Stimulated activated CD8-positive, alpha-beta memory T cell treated with anti-CD3 and anti-CD28 coated beads, Interleukin-4, amount 100 ng/mL, for 4 hours (primary cell): ENCODE data around the gene SLC3A2.
A peak's percentile ranks its signal among the peaks of the same experiment; 100 is the strongest.

Source experiments
- DNase-seq, 2 donors: peaks; one replicate each; pipeline ENCODE4 v3.0.0-alpha.2; 2020; ENCODE audit warnings: low read depth in 2 of 2, low spot score in 1 of 2

The SLC3A2 gene

DNA sequence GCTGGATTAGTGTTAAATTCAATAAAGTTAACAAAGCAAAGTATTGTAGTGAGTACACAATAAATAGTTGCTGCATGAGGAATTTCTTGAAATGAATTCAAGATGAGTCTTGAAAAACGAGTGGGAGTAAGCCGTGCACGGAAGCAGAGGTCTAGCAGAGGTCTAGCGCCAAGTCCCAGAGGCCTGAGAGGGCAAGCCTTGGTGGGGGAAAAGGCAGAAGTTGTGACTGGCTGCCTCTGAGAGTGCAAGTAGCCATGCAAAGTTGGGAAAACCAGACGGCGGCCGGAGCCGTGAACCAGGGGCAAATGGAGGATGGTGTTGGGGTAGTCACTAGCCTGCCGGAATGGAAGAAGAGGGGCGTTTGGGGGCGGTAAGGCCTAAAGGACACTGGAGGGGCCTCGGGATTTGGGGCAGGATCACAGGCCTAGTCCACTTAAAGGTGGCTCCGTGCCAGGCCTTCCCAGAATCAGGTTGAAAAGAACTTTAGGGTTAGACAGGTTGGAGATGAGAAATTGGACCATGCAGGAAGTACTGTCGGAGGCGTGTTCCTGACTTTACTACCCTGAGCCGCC, 379 bp upstream of the SLC3A2 start:
- DNase-seq: no peak

DNA sequence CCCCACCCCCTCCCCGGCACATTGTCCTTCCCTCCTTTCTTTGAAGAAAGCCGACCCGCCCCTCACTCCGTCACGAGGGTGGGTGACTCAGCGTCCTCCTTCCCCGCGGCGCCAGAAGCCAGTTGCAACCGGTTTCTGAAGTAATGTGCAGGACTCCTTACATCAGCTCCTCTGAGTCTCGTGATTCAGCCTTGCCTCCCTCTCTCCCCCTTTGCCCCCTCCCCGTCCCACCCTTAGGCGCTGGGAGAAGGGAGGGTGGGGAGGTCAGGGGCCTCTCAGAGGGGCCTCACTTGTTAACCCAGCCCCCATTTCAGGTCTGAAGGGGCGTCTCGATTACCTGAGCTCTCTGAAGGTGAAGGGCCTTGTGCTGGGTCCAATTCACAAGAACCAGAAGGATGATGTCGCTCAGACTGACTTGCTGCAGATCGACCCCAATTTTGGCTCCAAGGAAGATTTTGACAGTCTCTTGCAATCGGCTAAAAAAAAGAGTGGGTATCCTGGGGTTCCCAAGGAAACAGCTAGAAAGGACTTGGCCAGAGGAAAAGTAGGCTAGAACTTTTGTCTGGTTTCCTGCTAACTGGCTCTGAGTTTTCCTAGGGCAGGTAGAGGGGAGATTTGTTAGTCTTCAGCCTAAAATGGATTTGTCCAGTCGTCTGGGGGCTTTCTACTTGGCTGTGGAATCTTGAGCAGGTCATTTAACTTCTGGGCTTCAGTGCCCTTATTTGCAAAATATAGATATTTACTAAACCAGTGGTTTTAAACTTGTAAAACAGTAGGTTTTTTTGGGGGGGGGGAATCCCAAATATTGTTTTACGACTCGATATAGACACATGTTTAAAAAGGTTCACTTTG, 1.1 kb downstream of the SLC3A2 start:
- DNase-seq: peak; percentile 93 to 95

DNA sequence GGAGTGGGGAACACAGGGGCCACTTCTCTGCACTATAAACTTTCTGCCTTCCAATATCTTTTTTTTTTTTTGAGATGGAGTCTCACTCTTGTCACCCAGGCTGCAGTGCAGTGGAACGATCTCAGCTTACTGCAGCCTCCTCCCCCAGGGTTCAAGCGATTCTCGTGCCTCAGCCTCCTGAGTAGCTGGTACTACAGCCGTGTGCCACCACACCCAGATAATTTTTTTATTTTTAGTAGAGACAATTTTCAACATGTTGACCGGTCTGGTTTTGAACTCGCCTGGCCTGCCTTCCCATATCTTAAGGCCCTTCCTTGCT, 1.7 kb downstream of the SLC3A2 start:
- DNase-seq: no peak

DNA sequence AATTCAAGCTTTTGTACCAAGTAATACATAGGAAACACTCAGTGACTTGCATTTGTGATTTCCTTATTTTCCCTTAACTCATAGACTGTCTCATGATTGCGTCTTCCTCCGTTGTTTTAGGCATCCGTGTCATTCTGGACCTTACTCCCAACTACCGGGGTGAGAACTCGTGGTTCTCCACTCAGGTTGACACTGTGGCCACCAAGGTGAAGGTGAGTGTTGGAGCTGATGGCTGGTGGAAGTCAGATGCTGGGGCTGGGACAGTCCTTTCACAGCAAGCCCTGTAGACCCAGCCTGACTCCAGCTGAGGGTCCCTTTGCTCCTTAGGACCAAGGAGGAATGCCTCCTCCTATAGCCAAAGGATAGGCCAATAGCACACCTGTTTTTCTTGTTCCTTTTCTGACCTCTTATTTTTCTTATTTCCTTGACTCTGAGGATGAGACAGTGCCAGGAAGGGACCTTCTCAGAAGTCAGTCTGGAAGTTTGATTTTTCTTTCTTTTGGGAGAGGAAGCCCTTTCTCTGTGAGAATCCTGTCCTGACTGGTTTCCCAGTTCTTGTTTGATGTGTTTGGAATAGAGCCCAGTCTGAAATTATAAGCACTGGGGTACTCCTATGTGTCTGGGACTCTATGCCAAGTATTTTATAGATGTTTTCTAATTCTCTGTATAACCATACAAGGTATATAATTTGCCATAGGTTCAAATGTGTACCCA, 2.2 kb downstream of the SLC3A2 start:
- DNase-seq: no peak

DNA sequence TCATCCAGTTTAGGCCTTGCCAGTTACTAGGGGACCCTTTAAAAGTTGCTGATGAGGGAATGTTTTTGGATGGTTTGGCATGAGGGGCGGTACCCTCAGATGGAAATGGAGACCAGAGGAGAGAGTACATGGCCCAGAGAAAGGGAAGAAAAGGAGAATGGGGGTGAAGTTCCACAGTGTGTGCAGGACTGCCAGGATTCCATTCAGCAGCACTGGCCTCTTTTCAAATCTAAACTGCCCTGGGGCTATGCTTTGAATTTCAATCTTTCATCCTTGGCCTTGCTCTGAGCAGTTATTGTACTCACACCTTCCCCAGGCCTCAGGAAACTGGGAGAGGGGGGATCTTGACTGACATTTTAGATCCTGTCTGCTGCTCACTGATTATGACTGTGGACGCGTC, 3.0 kb downstream of the SLC3A2 start:
- DNase-seq: no peak

DNA sequence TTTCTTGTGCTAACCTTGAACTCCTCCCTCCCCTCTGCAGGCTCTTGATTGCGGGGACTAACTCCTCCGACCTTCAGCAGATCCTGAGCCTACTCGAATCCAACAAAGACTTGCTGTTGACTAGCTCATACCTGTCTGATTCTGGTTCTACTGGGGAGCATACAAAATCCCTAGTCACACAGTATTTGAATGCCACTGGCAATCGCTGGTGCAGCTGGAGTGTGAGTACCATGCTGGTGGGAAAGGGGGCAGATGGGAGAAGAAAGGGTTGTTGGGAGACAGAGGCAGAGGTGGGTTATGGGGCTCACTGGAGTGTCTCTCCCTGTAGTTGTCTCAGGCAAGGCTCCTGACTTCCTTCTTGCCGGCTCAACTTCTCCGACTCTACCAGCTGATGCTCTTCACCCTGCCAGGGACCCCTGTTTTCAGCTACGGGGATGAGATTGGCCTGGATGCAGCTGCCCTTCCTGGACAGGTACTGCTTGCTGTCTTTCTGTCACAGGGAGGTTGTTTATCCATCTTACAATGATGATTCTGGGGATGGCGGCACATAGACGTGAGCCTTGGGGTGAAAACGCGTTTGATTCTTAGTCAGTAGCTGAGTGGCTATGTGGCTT, 4.5 kb downstream of the SLC3A2 start:
- no peak for DNase-seq

DNA sequence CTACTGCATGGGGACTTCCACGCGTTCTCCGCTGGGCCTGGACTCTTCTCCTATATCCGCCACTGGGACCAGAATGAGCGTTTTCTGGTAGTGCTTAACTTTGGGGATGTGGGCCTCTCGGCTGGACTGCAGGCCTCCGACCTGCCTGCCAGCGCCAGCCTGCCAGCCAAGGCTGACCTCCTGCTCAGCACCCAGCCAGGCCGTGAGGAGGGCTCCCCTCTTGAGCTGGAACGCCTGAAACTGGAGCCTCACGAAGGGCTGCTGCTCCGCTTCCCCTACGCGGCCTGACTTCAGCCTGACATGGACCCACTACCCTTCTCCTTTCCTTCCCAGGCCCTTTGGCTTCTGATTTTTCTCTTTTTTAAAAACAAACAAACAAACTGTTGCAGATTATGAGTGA, 7.7 kb downstream of the SLC3A2 start:
- no peak for DNase-seq

DNA sequence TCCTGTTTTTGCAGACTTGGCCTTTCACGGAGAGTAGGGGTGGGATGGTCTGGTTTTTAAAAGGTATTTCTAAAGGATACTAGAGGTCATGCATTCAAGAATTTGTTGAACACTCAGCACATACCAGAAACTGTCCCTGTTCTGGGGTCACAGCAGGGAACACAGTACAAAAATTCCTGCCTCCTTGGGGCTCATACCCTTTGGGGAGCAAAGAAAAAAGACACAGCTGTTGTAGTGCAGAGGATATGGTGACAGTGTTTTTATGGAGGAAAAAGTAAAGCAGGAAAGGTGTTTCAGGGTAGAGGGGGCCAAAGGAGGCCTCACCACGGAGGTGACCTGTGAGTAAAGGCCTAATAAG, 8.4 kb downstream of the SLC3A2 start:
- no peak for DNase-seq

DNA sequence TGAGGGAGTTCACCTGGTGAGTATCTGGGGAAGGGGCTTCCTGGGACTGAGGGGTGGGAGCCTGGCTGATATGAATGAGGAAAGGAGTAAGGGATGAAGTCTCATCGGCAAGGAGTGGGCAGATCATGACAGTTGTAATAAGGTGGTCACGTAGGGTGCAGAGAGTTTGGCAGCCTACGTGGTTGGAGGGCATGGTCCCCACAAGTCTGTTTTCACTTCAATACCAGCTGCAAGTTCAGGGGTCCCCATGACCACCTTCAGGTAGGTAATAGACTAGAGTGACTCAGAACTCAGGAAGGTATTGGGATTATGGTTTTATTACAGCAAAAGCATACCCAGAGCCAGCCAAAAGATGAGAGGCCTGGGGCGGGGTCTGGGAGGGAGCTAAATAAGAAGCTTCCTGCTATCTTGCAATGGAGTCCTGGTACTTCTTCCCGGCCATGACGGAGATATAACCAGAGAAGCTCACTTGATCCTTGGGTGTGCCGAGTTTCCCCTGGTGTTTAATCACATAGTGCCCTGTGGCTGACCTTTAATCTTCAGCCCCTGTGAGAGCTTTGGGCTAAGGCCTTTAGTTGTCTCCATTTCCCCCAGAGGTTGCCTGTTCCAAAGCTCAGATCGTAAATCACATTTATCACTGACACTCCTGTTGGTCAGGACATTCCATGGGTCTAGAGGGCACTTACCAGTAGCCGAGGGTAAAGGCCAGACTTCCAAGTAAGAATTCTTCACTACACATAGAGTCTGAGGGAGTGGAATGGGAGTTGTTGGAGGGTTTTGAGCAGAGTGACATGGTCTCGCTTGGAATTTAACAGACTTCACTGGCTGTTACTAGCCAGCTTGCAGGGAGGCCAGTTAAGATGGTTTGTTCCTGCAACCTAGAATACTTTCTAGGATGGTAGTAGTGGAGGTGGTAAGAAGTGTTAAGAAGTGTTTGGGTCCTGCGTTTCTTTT, 9.1 kb downstream of the SLC3A2 start:
- DNase-seq: no peak

DNA sequence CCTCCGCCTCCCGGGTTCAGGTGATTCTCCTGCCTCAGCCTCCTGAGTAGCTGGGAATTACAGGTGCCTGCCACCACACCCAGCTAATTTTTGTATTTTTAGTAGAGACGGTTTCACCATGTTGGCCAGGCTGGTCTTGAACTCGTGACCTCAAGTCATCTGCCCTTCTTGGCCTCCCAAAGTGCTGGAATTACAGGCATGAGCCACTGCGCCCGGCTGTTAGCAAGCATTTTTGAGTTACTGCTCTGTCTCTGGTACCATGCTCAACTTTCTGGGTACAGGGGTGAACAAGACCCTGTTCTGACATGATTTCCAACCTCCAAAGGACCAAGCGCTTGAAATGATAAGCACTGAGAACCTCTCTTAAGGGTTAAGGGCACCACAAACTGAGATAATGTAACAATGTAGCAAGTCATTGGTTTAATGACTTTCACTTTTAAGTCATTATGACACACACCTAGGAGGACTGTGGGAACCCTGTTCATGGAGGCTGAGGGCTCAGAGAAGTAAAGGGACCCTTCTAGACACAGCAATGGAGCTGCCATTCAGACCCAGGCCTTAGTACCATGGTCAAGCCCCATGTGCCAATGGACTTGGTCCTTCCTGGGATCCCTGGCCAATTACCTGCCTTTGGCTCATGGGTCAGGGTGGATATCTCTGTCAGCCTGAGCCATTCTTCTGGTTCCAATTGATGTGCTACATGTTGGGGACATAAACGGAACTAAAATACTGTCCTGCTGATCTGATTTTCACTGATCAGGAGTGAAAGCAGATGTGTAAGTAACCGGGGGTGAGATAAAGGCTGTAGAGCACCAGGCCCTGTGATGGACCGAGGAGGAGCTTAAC, 11.6 kb downstream of the SLC3A2 start:
- no peak for DNase-seq

DNA sequence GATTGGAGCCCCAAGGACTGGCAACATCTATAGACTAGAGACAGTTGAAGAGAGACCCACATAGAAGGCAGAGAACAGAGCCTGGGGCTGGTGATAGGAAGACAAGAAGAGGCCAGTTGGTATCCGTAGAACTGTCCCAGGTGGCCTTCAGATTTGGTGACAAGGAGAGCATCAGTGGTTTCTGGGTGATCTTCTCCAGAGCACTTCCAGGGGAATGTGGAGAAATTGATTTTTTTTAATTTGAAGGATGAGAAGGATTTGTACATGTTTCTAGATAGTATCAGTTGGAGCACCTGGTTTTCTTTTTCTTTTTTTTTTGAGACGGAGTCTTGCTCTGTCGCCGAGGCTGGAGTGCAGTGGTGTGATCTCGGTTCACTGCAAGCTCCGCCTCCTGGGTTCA, 14.8 kb downstream of the SLC3A2 start:
- no peak for DNase-seq

DNA sequence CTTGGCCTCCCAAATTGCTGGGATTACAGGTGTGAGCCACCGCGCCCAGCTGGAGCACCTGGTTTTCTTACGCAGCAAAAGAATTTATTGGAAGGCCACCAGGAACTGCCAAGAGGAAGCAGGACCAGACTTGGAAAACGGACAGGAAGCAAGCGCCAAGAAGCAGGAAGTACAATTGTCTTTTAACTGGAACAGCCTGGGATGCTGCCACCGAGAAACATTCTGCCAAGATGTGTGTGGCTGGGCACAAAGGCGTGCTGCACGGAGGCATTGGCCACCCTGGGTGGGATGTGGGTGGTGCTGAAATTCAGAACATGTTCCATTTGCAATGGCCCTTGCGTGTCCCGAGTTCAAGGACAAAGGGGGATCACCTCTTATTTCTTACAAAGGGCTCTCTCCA, 15.4 kb downstream of the SLC3A2 start:
- DNase-seq: no peak

DNA sequence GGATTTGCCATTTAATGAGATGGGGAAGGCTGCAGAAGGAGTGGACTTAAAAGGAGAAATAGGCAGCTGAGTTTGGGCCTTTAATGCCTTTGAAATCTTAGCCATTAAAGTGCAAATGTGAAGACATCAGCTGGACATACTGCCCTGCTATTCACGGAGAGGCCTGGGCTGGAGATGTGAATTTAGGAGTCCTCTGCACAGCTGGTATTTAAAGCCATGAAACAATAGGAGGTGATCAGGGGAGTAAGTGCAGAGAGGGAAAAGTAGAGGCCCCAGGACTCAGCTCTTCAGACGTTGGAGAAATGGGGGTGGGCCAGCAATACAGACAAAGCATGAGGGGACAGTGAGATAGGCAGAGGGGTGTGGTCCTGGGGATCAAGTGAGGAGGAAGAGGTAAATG, 16.6 kb downstream of the SLC3A2 start:
- DNase-seq: no peak

DNA sequence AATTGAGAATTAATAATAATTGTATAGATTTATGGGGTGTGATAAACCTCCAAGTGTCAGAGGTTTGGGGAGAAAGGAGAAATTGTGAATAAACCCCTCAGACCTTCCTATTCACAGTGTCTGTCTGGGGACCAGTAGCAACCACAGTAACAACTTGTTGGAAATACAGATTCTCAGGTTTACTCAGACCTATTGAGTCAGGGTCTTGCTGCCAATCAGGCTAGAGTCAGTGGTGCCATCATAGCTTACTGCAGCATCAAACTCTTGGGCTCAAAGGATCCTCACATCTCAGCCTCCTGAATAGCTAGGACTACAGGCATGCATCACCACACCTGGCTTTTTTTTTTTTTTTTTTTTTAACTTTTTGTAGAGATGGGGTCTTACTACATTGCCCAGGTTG, 17.3 kb downstream of the SLC3A2 start:
- DNase-seq: no peak

DNA sequence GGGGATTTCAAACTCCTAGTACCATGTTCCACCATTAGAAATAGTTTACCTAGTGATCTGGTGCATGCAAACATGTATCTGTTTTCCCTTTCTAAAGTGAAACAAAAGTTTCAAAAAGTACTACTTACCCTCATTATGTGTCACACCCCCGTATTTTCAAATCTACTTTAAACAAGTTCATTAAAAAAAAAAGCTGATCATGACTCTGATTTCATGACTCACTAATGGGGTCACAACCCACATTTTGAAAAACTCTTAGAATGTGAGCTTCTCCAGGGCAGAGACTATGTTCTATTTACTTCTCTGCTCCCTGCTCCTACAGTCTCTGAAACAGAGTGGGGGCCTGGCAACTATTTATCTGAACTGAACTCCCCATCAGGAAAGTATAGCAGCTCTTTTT, 22.2 kb downstream of the SLC3A2 start:
- DNase-seq: no peak

DNA sequence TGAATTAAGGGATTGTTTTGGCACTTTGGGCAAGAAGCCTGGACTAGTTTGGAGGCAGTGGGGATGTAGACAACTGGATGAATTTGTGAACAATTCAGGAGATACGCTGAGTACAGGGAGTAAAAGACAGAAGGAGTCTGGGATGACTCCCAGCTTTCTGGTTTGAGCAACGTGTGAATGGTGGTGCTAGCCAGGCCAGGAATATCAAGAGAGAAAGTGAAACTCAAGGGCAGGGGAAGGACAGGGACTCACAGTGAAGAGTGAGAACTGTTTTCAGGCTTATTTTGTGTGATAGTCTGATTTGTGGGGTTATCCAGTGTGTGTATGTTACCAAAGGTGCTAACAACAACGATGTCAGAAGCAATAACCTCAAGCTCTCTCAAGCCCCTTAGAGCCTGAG, 24.6 kb downstream of the SLC3A2 start:
- no peak for DNase-seq

DNA sequence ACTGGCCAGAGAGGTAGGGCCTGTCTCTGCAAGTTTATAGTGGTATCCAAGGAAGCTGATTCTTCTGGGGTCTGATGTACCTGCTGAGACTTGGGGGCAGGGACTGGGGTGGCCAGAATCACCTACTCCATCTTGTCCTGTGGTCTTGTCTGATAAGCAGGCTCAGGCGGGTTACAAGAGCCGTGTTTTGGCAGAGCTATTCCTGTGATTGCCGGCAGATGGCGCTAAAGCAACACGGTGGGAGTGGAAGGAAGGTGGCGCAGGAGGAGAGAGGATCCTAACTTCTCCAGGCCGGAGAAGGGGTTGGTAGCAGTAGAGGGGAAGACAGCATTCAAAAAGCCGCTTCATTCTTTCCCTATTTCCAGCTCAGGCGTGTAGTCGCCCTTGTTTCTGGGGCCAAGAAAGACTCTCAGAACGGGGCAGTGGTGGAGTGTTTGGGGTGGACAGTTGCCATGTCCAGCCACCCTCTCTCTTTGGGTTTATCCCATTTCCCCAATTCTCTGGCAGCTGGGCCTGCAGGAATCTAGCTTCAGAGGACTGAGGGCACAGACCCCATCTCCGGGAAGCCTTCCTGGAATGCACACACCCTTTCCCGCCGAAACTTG, 25.3 kb downstream of the SLC3A2 start:
- DNase-seq: peak; percentile 49 to 61

DNA sequence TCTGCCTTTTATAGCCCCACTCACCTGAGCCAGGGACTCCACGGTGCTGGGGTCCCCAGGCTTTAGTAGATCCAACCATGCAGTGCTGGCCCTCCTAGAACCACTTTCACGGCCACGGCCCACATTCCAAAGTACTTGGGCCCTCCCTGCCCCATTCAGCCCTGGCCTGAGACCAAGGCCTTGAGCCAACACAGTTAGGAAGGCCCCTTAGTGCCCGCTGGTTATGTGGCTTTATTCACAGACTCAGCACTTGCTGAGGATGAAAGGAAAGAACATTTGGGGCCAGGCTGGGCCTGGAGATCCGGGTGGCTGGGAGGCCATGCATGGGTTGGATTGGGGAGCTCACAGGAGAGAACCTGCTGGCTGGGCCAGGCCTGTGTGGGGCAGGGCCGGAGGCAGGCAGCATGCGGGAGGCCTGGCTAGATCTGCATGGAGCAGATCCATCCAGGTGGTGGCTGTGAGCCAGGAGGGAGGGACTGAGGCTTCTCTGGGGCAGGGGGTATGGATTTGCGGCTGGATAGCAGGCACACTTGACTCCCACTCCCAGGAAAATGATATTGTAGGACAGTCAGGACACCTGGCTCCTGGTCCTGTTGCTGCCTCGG, 27.9 kb downstream of the SLC3A2 start:
- DNase-seq: no peak
